Amniotic epithelial cell (primary cell): ENCODE results near the gene TMEM161A.

Experiments used
- DNase-seq: peaks from one replicate; pipeline ENCODE4 v3.0.0-alpha.2; 2010; ENCODE audit warnings: low read depth

Gene TMEM161A

GRCh38 chr19:19098084-19098702 is 40.1 kb downstream of the TMEM161A start:
- no peak for DNase-seq

DNA sequence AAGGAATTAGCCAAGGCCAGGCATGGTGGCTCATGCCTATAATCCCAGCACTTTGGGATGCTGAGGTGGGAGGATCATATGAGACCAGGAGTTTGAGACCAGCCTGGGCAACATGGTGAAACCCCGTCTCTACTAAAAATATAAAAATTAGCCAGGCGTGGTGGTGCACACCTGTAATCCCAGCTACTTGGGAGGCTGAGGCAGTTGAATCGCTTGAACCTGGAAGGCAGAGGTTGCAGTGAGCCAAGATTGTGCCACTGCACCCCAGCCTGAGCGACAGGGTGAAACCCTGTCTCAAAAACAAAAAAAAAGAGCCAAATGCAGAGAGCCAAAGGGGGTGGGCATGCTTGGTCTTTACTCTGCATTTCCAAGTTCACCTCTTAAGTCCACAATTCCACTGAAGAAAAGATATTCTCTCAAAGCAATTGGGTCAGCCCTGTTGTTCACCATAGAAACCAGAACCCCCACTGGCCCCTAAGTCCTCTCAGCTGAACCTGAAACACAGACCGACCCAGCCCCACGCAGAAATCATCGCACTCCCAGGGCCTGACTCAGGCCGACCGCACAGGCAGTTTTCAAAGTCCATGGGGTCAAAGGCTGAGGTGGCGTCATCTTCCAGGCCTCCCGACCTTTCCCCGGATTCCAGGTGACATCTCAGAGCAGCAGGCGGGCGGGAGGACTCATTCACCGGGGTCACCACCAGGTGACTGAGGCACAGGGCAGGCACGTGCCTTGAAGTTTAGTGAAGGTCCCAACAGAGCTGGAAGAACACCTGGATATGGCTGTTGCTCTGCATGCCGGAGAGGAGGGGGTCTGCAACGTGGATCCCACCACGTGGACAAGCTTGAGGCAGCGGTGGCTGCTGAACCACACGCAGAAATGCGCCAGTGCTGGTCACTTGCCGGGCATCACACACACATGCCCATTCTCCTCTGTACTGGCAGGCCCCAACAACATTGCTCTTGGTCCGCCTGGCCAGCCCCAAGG is 41.3 kb downstream of the TMEM161A start:
- DNase-seq = no peak

DNA sequence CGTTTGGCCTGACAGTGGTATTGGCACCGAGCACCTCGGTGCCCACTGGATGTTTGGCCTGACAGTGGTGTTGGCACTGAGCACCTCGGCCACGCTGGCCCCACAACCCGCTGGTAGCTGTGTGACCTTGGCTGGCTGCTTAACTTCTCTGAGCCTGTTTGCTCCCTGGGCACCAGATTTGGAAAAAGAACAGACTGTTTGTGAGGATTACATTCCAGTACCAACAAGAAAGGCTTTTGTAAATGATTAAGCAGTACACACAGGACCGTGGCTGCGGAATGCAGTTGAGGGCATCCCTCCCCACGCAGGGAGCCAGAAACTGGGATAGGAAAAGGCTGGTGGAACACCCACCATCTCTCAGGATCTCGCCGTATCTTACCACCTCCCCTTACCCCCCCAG is 42.6 kb downstream of the TMEM161A start:
- no peak for DNase-seq

GRCh38 chr19:19094513-19094912 is 43.8 kb downstream of the TMEM161A start:
- DNase-seq = no peak

DNA sequence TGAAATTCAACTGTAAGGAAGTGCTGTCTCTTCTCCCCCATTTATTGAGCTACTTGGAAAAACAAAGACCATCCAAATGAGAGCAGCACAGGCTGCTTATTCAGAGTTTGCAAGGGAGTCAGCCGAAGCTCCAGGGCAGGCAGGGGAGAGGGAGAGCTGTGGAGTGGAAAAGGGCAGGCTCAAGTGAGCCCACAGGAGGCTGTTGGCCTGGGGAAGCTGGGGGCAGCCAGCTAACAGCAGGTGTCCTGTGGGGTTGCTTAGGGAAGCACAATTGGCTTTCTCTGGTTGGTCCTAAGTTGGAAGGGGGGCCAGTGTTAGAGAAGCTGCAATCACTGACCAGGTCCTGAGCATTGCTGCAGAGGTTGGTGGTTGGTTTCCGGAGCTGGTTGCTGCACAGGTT is 50.6 kb downstream of the TMEM161A start:
- no peak for DNase-seq

- DNase-seq = no peak
Measured at GRCh38 chr19:19083413-19084178, 54.7 kb downstream of the TMEM161A start.

DNA sequence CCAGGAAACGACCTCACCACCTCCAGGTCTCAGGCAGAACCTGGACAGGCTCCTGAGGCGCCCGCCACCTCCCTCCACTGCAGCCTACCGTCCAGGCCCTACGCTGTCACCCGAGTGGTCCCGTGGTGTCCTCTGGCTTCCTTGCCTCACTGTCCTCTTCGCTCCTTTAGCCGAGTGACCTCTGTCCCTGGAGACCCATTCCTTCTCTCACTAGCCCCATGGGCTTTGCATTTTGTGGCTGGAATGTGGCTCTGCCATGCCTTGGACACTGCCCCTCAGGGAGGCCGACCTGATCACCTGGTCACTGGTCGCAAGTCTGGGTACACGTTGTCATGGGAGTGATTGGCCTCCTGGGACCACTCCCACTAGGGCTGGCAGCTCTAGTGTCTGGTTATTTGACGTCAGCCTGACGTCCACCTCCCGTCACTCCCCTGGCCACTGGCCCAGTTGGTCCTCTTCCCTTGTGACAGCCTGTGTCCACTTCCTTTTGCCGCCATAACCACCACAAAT is 56.6 kb downstream of the TMEM161A start:
- no peak for DNase-seq

DNA sequence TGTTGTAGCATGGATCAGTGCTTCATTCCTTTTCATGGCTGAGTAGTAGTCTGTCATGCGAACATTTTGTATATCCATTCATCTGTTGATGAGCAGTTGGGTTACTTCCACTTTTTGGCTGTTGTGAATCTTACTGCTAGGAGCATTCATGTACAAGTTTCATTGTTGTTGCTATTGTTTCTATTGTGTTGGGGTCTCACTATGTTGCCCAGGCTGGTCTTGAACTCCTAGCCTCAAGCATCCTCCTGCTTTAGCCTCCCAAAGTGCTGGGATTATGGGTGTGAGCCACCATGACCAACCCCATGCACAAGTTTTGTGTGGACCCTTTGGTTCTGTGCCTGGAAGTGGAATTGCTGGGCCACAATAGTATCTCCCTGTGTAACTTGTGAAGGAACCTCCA is 58.7 kb downstream of the TMEM161A start:
- DNase-seq = no peak

GRCh38 chr19:19078801-19079200 is 59.5 kb downstream of the TMEM161A start:
- DNase-seq = peak; percentile 14

DNA sequence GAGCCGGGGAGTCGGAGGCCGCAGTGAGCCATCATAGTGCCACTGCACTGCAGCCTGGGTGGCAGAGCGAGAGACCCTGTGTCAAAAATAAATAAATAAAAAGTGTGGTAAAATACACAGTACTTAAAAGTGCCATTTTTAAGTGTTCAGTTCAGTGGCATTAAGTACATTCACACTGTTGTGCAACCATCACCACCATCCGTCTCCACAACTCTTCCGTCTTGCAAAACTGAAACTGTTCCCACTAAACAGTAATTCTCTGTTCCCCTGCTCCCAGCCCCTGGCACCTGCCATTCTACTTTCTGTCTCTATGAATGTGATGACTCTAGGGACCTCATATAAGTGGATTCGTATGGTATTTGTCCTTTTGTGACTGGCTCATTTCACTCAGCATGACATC is 61.2 kb downstream of the TMEM161A start:
- DNase-seq = no peak

- no peak for DNase-seq
Measured at GRCh38 chr19:19076476-19076875, 61.8 kb downstream of the TMEM161A start.

DNA sequence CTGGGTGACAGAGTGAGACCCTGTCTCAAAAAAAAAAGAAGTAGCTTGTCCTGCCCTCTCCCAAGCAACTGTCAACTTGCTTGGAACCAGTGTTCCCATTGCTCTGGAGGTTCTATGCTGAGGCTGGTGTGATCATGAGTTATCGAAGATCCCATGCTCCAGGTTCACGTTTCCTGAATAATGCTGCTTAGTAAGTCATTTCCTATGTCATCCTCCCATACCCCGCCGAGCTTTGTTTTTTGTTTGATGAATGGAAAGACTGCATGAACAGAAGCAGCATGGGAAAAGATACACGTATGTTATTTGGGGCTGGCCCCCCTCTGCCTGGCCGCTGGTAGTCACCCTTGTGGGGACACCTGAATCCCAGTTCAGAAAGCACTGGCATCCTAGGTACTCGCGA is 63.2 kb downstream of the TMEM161A start:
- no peak for DNase-seq

GRCh38 chr19:19074196-19074882 is 63.9 kb downstream of the TMEM161A start:
- no peak for DNase-seq

- no peak for DNase-seq
Measured at GRCh38 chr19:19071897-19072296, 66.4 kb downstream of the TMEM161A start.
